Measurements from ENCODE around the gene LAMA2.

- TF ChIP-seq CTCF (IDR thresholded peaks at IDR 0.05) (no peak), POLR2AphosphoS5 (IDR thresholded peaks at IDR 0.05) (no peak), POLR2A (IDR thresholded peaks at IDR 0.05) (no peak)
These were observed 652.0 kb downstream of the LAMA2 start for GRCh38 chr6:129534926-129535325.

All from stomach (tissue), 4 donors.